H1 (cell line): ENCODE data around the gene ZMYND10. TPM values are rescaled to one million over a fixed set of nuclear protein-coding genes. Genes with fewer than 3 reads are reported as not detected.

Experiments used
- BCL11A ChIP-seq, 2 experiments: IDR thresholded peaks; one replicate each; pipeline ENCODE4 v1.6.1; 2011; ENCODE audit warnings: low read depth in 2 of 2, low read length in 2 of 2, mild to moderate bottlenecking in 2 of 2
- polyA plus RNA-seq, 7 experiments: library from polyadenylated mRNA; depleted of rRNA in 3 of 7; stranded (reverse) in 5 of 7; unstranded in 2 of 7; fragments of >200 nt in 5 of 7; fragments of 200-250 nt in 2 of 7; gene quantifications; 1 replicate in 5 of 7; 2 replicates in 1 of 7; 4 replicates in 1 of 7; pipeline versions ENCODE4 v1.2.1 to v1.2.3, GENCODE V29; 2011 to 2013; ENCODE audit warnings: missing spikeins in 2 of 7, mixed read lengths in 2 of 7
- total RNA-seq: library from RNA; stranded (reverse); fragmentation: NEBNext Ultra II Directional; extraction: Animal tissue kit (Norgen Biotek cat#: 25700); gene quantifications from 2 replicates; pipeline ENCODE4 v1.2.1, GENCODE V29; 2021

The ZMYND10 gene
- total and polyA plus RNA-seq, 2 of the 8 experiments (the other 6 are each of a cell fraction or from before 2014, with no cell fraction given): 0.56 to 0.79 TPM

DNA sequence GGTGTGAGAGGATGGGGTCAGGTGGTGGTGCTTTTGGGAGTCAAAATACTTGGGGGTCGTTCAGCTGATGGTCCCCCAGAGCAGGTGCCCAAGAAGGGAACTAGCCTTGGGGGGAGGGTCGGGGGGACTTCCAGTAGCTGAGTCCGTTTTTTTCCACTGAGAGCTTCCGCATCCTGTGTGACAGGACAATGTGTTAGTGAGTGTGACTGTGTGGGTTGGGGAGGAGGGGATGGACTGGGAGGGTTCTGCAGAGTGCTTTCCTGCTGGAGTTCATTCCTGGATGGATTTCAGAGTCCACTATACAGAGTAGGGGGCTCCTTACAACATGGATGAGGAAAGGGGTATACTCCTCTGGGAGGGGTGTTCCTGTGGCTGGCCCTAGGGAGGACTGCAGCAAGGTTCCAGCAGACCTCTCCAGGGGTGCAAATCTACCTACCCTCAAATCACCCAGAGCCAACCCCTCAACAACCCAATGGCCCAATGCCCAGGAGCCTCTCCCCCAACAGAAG, 22.4 kb downstream of the ZMYND10 start (continued):
- TF ChIP-seq BCL11A (IDR thresholded peaks at IDR 0.05; ENCODE audit: low read depth in 2 of 2, low read length in 2 of 2): no peak
